ENCODE measurements around the gene ZHX3. TPM values are rescaled to one million over a fixed set of nuclear protein-coding genes. Genes with fewer than 3 reads are reported as not detected.

ZHX3 gene
- total and polyA plus RNA-seq, 2 of the 13 experiments (the other 11 are each of a cell fraction or from before 2014, with no cell fraction given): 8.4 to 11.7 TPM

DNA sequence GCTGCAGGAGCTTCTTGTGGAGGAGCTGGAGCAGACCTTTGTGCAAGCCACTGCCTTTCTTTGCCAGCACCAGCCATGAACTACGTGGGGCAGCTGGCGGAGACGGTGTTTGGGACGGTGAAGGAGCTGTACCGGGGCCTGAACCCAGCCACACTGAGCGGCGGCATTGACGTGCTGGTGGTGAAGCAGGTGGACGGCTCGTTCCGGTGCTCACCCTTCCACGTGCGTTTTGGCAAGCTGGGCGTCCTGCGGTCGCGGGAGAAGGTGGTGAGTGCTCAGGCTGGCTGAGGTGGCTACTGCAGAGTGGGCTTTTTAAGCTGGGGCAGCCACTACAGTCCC, 28.2 kb upstream of the ZHX3 start (continued):
- TF ChIP-seq, protein P1, sequence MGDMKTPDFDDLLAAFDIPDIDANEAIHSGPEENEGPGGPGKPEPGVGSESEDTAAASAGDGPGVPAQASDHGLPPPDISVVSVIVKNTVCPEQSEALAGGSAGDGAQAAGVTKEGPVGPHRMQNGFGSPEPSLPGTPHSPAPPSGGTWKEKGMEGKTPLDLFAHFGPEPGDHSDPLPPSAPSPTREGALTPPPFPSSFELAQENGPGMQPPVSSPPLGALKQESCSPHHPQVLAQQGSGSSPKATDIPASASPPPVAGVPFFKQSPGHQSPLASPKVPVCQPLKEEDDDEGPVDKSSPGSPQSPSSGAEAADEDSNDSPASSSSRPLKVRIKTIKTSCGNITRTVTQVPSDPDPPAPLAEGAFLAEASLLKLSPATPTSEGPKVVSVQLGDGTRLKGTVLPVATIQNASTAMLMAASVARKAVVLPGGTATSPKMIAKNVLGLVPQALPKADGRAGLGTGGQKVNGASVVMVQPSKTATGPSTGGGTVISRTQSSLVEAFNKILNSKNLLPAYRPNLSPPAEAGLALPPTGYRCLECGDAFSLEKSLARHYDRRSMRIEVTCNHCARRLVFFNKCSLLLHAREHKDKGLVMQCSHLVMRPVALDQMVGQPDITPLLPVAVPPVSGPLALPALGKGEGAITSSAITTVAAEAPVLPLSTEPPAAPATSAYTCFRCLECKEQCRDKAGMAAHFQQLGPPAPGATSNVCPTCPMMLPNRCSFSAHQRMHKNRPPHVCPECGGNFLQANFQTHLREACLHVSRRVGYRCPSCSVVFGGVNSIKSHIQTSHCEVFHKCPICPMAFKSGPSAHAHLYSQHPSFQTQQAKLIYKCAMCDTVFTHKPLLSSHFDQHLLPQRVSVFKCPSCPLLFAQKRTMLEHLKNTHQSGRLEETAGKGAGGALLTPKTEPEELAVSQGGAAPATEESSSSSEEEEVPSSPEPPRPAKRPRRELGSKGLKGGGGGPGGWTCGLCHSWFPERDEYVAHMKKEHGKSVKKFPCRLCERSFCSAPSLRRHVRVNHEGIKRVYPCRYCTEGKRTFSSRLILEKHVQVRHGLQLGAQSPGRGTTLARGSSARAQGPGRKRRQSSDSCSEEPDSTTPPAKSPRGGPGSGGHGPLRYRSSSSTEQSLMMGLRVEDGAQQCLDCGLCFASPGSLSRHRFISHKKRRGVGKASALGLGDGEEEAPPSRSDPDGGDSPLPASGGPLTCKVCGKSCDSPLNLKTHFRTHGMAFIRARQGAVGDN (CRISPR knock-in tag; IDR thresholded peaks at IDR 0.05): 0 out of 2 replicates have a peak, but pooled peaks have one; percentile 12
- no peak for TF ChIP-seq ZNF326 (CRISPR knock-in tag; IDR thresholded peaks at IDR 0.05; ENCODE audit: borderline replicate concordance)
- no peak for TF ChIP-seq DPF2 (CRISPR knock-in tag; IDR thresholded peaks at IDR 0.05; ENCODE audit: borderline replicate concordance, low read depth)
- TF ChIP-seq DNMT1 (CRISPR knock-in tag; IDR thresholded peaks at IDR 0.05): peak; percentile 35; the same call in 1 of the 2 replicates
- TF ChIP-seq ZNF782 (CRISPR knock-in tag; IDR thresholded peaks at IDR 0.05; ENCODE audit: borderline replicate concordance): no peak
- TF ChIP-seq ZFYVE20 (CRISPR knock-in tag; IDR thresholded peaks at IDR 0.05; ENCODE audit: borderline replicate concordance, low read depth): 0 out of 2 replicates have a peak, but pooled peaks have one; percentile 36
- peak; percentile 27 for TF ChIP-seq AGO2 (optimal IDR thresholded peaks at IDR 0.05; ENCODE audit: low read depth, low read length)
- no peak for TF ChIP-seq ASH2L (IDR thresholded peaks at IDR 0.05; ENCODE audit: insufficient read length, low read depth, low read length)
- no peak for TF ChIP-seq ZNF607 (CRISPR knock-in tag; IDR thresholded peaks at IDR 0.05; ENCODE audit: borderline replicate concordance)
- no peak for TF ChIP-seq ZFY (CRISPR knock-in tag; IDR thresholded peaks at IDR 0.05)
- TF ChIP-seq RBFOX2 (IDR thresholded peaks at IDR 0.05; ENCODE audit: low read depth, low read length): 0 out of 2 replicates have a peak, but pooled peaks have one; percentile 22
- TF ChIP-seq PRPF4 (IDR thresholded peaks at IDR 0.05; ENCODE audit: low read depth, low read length, poor library complexity, severe bottlenecking): no peak
- no peak for TF ChIP-seq ZNF660 (CRISPR knock-in tag; IDR thresholded peaks at IDR 0.05; ENCODE audit: borderline replicate concordance, low read depth)
- TF ChIP-seq ZBTB38 (CRISPR knock-in tag; IDR thresholded peaks at IDR 0.05): no peak
- no peak for TF ChIP-seq RELA (CRISPR knock-in tag; IDR thresholded peaks at IDR 0.05)
- peak; percentile 13; the same call in 1 of the 2 replicates for TF ChIP-seq ZNF768 (CRISPR knock-in tag; IDR thresholded peaks at IDR 0.05)
- TF ChIP-seq ZNF230 (CRISPR knock-in tag; IDR thresholded peaks at IDR 0.05): no peak
- TF ChIP-seq FOSL2 (CRISPR knock-in tag; IDR thresholded peaks at IDR 0.05): no peak
- TF ChIP-seq ZNF761 (CRISPR knock-in tag; conservative IDR thresholded peaks at IDR 0.05): no peak
- TF ChIP-seq ZSCAN21 (CRISPR knock-in tag; IDR thresholded peaks at IDR 0.05; ENCODE audit: borderline replicate concordance): no peak
